Mesenteric fat pad (tissue), 1 donor: ENCODE data around the gene TCFL5. TPM values are rescaled to one million over a fixed set of nuclear protein-coding genes. Genes with fewer than 3 reads are reported as not detected.

ENCODE experiments used
- DNase-seq: peaks from one replicate; pipeline ENCODE4 v3.0.0-alpha.2; 2020; ENCODE audit warnings: low spot score
- total RNA-seq: library from RNA; stranded (reverse); fragmentation: NEBNext Ultra II Directional; extraction: Animal tissue kit (Norgen Biotek cat#: 25700); gene quantifications from one replicate; pipeline ENCODE4 v1.2.1, GENCODE V29; 2021
- donor health status: DM: yes; HTN: yes; CAD: no.

Gene TCFL5
- total RNA-seq, 1 donor from 2014 or later = 10.1 TPM

- no peak for DNase-seq
Measured at GRCh38 chr20:62799459-62799858, 62.2 kb downstream of the TCFL5 start.

GRCh38 chr20:62799036-62799435, 62.6 kb downstream of the TCFL5 start:
- DNase-seq = no peak

GRCh38 chr20:62797671-62798532, 63.7 kb downstream of the TCFL5 start:
- no peak for DNase-seq

GRCh38 chr20:62796699-62797491, 64.7 kb downstream of the TCFL5 start:
- no peak for DNase-seq

GRCh38 chr20:62795023-62795761, 66.4 kb downstream of the TCFL5 start:
- no peak for DNase-seq

- DNase-seq = peak; percentile 98
Measured at GRCh38 chr20:62794007-62794724, 67.5 kb downstream of the TCFL5 start.

- DNase-seq = peak; percentile 92
Measured at GRCh38 chr20:62793757-62794006, 67.9 kb downstream of the TCFL5 start.

- no peak for DNase-seq
Measured at GRCh38 chr20:62792940-62793756, 68.5 kb downstream of the TCFL5 start.

GRCh38 chr20:62792182-62792939, 69.3 kb downstream of the TCFL5 start:
- DNase-seq = no peak

GRCh38 chr20:62791301-62792181, 70.1 kb downstream of the TCFL5 start:
- no peak for DNase-seq

Other genes starting within 250 kb of the TCFL5 start
- gene SLCO4A1, start 219.3 kb downstream of the TCFL5 start, total RNA-seq = 44.4 TPM
- gene NTSR1, start 153.0 kb downstream of the TCFL5 start, total RNA-seq = not detected
- gene MRGBP, start 65.3 kb downstream of the TCFL5 start, total RNA-seq = 7.2 TPM
- gene OGFR, start 57.0 kb downstream of the TCFL5 start, total RNA-seq = 47.3 TPM
- gene COL9A3, start 44.8 kb downstream of the TCFL5 start, total RNA-seq = 0.42 TPM
- gene DIDO1, start 64.7 kb upstream of the TCFL5 start, total RNA-seq = 39.0 TPM
- gene GID8, start 76.3 kb upstream of the TCFL5 start, total RNA-seq = 22.6 TPM
- gene SLC17A9, start 90.9 kb upstream of the TCFL5 start, total RNA-seq = 12.7 TPM
- gene BHLHE23, start 145.1 kb upstream of the TCFL5 start, total RNA-seq = not detected